ENCODE results near the gene ADAMTSL4. TPM values are rescaled to one million over a fixed set of nuclear protein-coding genes. Genes with fewer than 3 reads are reported as not detected.
A peak's percentile ranks its signal among the peaks of the same experiment; 100 is the strongest.
"Not testable (repeated sequence)": the region's sequence is repeated elsewhere in the genome, so short reads cannot be mapped to it uniquely, and the experiment has no call there.

Gene ADAMTSL4
- total RNA-seq, 1 donor from 2014 or later, result 23.4 TPM

DNA sequence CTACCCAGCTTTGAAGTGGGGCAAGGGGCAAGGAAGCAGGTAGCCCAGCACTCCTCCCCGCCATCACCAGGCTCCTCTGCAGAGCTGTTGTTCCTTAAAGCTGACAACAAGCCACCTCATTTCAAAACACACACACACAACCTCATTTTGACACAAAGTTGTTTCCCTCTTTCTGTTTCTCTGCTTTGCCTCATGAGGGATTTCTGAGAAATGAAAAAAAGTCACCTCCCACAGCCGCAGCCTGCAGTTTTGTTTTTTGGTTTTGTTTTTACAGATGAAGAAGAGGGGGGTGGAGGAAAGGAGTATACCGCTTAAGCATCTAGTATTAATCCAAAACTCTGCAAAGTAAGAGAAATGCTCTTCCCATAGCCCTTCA is 18.1 kb downstream of the ADAMTSL4 start:
- DNase-seq (ENCODE audit: low spot score), result peak; percentile 60

DNA sequence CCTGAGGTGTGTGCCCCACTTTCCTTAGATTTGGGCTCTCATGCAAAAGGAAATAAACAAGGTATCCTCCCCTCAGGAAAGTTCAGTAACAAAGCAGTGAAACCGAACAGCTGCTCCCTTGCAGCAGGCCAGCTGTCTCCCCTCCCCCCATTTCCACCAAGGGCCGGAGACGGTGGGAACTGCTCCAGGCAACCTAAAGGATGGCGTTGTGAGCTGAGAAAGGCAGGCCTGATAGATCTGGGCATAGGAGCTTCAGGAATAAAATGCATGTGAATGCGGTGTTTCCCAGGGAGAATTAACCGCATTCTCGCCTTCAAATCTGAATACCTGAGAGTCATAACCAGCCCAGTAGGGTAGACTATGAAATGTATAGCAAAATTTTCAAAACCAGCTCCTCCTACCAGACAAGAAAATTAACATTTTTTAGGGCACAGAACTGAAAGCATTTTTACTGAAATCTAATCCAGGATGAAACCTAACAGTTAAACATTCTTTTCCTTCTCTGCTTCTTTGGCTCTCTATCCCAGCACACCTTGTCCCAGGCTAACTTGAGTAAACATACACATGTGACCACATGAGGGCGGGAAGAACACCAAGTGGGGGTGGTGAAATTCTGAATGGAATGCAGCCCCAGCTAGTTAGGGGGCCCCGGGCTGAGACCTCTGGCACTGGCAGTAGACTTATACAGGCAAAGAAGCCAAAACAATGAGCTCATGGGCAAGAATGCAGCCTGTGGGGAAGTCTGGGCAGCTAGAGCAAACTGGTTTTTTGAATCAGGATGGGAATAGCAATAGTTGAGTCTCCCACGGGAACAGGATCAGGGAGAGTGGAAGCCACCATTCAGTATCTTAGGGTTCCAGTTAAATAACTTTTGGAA is 18.7 kb downstream of the ADAMTSL4 start:
- DNase-seq (ENCODE audit: low spot score), result peak; percentile 97

DNA sequence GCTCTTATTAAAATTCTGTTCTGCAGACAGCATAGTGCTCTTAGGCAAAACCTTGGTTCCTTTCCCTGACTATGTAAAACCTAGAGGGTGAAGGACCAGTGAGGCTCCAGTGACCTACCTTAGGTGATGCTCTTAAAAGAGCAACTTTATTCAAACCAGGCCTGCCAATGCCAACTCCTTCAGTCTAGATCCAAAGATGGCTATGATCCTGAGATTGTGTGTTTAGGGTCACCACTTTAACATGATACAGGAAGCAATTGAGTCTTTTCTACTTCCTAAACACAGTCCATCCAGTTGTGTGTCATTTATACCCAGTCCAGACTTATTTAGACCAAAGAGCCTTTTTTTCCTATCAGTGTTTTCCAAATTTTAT is 19.4 kb downstream of the ADAMTSL4 start:
- DNase-seq (ENCODE audit: low spot score), result no peak

DNA sequence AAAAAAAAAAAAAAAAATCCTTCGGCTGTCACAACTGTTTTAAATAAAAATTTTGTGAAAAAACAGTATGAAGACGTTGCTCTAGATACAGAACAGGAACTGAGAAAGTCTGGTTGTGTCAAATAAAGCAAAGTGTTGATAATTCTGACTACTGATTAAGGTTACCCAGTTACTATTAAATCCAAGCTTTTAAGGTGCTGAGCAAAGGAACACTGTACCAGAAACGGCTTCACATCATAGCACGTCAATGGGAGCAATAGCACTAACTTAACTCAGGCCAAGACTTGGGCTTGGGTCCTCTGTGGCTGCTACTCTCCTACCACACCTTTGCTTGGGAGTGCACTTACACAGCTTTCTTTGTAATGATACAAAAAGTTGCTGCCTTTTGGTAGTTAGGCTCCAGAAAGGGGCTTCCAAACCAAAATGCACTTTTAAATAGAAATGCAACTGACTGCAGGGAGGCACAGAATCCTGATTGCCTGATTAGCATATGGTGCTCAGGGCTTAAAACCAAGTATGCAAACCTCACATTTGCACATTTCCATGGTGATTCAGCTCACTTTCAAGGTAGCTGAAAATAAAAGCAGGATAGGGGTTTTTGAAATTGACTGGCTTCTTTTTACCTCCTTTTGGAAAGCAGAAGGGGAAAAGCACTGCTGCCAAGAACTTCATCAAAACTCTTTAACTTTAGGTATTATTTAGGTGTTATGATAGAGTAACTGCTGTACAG is 23.9 kb downstream of the ADAMTSL4 start:
- DNase-seq (ENCODE audit: low spot score), result no peak

DNA sequence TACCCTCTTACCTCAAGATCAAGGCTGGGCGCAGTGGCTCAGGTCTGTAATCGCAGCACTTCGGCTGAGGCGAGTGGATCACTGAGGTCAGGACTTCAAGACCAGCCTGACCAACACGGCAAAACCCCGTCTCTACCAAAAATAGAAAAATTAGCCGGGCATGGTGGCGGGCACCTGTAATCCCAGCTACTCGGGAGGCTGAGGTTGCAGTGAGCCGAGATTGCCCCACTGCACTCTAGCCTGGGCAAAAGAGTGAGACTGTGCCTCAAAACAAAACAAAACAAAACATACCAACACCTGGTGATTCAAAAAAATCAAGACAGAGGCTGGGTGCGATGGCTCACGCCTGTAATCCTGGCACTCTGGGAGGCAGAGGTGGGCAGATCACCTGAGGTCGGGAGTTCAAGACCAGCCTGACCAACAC is 24.5 kb downstream of the ADAMTSL4 start:
- not testable (repeated sequence) for DNase-seq (ENCODE audit: low spot score)

DNA sequence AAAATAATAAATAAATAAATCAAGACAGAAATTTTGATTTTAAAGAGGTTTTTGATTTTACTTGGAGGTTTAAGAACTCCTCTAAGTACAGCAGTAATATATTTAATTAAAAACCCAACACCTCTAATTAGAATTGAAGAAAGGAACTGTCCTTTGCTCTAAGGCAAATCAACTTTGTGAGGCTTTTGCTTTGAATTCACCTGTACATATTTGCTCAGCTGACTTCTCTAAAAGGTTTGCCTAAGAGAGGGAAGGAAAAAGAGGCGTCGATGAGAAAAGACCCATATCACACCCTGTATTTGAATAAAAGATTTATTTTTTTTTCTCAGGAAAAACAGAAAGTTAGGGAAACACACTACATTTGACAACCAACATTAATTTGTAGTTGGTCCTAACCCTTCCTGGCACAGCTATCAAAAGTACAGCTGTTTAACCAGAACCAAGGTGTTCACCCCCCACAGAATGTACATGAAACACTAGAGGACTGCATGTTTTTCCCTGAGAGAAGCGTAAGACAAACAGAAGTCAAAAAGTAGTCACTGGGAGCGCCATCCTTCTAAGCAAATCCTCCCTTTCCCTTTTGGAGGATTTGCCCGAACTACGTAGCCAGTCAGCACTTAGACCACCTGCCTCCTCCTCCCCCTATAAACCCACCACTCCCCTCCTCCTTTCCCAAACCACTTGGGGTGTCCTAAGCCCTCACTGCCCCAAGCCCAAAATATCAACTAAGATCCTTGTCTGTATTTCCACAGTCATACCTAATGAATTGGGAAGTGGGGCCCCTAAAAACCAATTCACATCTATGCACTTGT is 25.3 kb downstream of the ADAMTSL4 start:
- no peak for DNase-seq (ENCODE audit: low spot score)

DNA sequence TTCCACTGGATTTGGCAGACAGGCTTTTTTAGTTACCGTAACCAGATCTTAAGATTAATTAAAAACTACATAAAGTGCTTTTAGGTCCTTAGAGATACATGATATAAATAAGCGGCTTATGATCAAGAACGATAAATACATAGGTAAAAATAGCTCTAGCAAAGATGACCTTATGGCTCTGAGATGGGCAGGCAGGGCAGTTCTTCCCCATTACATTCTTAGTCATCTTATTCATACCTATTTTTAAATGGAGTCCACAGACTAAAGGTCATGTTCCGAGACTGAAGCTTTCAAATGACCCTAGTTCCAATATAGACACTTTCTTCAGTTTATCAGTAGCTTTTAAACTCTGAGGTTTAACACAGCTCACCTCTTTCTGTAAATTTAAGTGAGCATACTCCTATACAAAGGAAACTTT is 25.9 kb downstream of the ADAMTSL4 start:
- DNase-seq (ENCODE audit: low spot score), result no peak

DNA sequence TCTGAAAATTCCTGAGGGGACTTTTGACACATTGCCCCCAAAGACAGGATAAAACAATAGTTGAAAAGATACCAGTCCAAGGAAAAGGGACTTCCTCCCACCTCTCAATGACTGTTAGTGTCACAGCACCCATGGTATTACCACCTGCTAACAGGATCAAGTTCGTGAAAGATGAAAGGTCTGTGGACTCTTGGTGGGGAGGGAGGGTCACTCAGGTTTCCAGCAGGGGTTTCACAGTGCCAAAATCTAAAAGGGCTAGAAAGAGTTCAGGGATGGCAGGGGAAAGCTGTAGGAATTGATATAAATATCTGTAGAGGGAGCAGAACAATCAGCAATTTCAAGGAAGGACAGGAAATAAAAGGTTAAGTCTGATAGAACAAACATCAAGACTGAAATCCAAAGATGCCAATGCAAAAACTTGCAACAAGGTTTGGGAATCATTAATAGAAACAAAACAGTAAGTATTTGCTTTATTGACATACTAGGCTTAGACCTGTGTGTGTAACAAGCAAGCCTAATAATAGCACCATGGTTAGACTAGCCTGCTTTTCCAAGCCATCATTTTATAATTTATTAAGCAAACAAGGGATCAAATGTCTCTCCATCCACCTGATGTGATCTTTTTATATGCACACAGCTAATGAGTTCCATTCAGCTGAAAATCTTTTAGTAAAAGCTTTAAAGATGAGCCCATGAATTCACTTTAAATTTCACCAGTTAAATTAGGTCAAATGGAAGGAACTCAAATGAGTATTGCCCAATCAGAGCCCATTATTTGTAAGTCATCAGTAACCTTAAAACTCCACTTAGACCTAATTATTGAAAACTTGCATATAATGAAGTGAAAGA is 26.5 kb downstream of the ADAMTSL4 start:
- no peak for DNase-seq (ENCODE audit: low spot score)

DNA sequence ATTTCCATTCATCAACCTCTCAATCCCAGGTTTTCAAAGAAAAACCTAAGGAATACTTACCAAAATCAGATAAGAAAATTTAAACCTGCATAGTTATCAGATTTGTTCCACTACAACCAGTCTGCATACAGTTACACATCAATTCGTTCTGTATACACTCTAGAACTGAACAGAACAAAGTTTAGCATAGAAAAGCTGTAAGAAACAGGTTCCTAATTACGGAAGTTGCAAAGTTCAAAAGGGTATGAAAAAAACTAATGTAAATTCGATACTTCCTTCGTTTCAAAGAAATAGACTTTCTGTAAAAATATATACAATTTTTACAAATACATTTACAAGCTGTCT is 27.1 kb downstream of the ADAMTSL4 start:
- DNase-seq (ENCODE audit: low spot score), result no peak

DNA sequence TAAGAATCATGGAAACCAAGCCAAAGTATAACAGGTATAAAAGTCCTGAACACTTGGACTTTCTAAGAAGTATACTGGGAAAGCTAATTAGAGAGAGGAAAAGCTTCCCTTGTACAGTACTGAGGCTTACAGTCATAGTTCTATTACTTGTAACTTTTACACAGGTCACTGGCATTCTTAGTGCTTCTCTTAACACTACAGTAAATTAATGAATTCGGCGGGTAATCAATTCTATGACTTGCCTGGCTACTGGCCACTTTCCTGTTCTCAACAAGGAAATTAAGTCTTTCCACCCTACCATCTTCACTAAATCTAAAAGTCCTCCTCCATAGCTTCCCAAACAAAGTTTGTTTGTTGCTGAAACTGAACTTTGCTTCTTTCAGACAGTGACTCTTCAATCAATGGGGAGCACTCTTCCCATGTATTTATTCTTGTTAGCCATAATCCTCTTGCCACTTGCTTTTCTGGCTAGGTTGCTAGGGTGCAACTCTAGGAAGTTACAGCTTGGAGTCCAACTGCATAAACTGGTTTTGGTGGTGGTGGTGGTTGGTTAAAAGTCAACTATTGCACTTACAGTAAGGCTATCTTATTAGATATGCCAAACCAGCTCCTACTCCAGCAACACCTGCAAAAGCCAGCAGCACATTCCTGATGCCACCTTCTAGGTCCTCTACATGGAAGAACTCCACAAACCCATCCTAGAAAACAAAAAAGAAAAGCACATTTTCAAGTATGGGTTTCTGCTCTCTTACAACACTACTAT is 27.8 kb downstream of the ADAMTSL4 start:
- DNase-seq (ENCODE audit: low spot score), result no peak

DNA sequence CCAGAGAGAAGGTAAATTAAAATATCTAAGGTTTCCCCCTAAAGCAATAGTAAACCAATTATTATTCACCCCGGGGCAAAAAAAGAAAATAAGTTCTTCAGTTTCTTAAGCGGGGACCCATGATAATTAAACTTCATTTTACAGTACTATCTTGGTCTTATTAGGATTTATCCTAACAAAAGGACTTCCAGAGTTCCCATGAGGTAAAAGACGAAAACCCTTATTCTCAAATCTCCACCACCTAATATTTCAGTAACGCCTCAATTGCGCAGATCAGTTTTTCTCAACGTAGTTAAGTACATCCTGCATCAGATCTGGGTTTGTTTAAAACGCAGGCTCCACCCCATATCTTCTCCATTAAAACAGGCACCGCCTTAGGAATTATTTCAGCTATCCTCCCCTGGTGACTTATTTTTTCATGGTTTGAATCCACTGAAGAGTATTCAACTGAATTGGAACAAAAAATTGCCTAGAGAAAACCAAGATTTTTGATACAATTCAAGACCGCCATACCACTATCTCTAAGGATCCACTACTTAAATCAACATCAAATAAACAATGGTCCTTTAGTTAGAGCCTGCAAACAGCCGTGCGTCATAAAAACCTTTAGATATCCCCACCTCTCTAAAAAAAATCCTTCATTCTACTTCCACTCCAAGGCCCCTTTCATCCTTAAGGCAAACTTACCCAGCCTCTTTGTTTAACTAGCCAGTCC is 28.5 kb downstream of the ADAMTSL4 start:
- DNase-seq (ENCODE audit: low spot score), result peak; percentile 63

DNA sequence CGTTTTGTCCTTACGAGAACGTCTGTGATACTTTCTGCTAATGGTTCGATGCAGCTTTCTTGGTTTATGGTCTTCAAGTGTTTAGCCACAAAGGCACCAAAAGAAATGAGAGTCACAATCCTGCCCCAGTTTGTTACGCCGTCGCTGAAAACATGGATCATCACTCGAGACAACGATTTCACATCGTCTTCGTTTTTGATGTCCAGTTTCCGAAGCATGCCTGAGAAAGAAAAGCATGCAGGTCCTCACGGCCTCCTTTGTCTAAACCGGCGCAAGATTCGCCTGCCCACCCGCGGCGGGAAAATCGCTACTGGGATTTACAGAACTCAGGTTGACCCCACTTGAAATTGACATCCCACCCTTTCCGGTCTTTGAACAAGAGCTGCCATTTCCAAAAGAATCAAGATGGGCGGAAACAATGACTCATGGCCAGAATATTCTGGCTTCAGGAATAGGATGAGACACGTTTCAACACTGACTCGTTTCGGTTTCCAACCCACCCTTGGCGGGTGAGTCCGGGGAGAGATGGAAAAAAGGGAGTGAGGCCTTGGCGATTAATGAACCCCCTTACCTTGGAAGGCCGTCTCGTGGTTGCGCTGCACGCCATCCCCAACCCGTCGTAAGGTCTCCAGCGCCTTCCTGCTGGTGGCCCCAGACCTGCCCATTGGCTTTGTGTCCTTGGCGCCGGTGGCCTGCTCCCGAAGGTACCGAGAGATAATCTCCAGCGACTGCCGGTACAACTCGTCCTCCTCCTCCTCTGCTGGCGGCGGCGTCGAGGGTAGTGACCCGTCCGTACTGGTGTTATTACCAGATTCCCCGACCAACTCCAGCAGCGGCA is 29.3 kb downstream of the ADAMTSL4 start:
- DNase-seq (ENCODE audit: low spot score), result peak; percentile 90

DNA sequence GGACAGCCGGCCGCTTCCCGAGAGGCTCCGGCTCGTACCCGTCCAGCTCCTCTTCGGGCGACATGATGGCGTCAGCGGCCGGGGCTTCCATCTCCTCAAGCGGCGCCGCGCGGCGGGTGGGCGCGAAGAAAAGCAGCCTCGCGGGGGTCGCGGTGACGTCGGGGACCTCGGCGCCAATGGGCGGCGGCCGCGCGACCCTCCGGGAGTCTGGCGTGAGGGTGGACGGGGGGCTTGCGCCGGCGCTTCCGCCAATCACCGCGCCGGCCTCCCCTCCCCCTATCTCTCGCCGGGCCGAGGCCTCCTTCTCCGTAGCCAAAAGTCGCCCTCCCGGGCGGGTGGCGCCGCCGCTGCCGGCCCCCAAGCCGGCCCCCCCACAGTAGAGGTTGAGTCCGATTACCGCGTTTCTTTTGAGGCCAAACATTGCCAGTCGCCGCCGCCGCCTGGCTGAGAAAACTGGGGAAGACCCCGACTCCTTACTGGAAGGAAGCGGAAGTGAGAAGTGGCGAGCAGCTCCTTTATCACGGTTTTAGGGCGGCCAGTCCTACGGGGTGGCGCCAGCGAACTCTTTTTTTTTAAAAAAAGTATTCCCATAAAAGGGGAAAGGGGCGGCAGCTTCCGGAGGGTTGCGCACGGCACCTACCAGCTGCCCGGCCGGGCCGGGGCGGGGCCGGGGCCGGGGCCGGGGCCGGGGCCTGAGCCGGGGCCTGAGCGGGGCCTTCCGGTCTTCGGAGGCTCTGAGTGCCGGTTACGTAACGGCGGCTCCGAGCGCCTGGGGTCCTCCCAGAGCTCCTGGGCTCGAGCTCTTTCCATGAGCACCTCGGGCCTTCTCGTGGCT is 30.1 kb downstream of the ADAMTSL4 start, which contains the start of gene MCL1:
TSS of gene MCL1 (minus strand) at position 501 of the 835 bp plus-strand sequence. CDS start at position 421, 80 bp downstream.
- peak; percentile 97 for DNase-seq (ENCODE audit: low spot score)

DNA sequence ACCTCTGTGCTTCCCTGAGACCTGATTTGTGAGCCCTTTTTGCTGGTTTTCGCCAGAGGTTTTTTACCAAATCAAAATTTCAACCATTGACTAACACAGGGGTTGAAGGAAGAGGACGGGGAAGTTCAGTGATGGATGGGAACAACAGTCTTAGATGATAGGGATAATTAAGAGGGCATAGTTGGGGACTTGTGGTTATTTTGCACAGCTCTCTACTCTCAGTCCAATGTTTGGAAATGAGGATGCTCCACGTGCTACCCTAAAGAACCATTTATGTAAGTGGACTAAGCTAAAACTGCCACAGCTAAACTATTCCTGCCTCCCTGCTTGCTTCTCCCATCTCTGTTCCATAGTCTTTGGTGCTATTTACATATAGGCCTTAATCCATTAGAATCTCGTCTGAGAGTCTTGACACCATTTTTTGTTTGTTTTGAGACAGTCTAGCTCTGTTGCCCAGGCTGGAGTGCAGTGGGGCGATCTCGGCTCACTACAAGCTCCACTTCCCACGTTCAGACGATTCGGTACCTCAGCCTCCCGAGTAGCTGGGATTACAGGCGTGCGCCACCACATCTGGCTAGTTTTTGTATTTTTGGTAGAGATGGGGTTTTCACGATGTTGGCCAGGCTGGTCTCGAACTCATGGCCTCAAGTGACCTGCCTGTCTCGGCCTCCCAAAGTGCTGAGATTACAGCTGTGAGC is 30.9 kb downstream of the ADAMTSL4 start:
- DNase-seq (ENCODE audit: low spot score), result no peak

DNA sequence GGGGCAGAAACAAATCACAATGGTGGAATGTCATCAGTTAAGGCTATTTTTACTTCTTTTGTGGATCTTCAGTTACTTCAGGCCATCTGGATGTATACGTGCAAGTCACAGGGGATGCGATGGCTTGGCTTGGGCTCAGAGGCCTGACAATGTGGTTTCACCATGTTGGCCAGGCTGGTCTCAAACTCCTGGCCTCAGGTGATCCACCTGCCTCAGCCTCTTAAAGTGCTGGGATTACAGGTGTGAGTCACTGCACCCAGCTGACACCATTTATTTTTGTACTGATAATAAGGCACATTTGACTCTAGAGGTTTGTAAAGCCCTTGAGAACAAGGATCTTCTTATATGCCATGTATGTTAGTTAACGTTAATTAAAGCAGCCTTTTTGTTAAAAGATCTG is 31.8 kb downstream of the ADAMTSL4 start:
- DNase-seq (ENCODE audit: low spot score), result not testable (repeated sequence)

DNA sequence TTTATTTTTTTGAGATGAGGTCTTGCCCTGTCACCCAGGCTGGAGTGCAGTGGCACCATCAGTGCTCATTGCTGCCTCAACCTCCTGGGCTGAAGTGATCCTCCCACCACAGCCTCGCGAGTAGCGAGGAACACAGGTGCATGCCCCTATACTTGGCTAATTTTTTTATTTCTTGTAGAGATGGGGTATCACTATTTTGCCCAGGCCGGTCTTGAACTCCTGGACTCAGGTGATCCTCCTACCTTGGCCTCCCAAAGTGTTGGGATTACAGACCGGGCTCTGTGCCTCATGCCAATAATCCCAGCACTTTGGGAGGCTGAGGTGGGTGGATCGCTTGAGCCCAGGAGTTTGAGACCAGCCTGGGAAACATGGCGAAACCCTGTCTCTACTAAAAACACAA is 32.2 kb downstream of the ADAMTSL4 start:
- DNase-seq (ENCODE audit: low spot score), result not testable (repeated sequence)

DNA sequence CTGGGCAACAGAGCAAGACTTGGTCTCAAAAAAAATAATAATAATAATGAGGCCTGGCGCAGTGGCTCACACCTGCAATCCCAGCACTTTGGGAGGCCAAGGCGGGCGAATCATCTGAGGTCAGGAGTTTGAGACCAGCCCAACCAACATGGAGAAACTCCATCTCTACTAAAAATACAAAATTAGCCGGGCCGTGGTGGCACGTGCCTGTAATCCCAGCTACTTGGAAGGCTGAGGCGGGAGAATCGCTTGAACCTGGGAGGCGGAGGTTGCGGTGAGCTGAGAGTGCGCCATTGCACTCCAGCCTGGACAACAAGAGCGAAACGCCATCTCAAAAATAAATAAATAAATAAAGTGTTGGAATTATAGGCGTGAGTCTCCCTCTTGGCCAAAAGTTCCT is 32.8 kb downstream of the ADAMTSL4 start:
- DNase-seq (ENCODE audit: low spot score), result not testable (repeated sequence)
